Measurements from ENCODE around the gene SOX1.

DNA sequence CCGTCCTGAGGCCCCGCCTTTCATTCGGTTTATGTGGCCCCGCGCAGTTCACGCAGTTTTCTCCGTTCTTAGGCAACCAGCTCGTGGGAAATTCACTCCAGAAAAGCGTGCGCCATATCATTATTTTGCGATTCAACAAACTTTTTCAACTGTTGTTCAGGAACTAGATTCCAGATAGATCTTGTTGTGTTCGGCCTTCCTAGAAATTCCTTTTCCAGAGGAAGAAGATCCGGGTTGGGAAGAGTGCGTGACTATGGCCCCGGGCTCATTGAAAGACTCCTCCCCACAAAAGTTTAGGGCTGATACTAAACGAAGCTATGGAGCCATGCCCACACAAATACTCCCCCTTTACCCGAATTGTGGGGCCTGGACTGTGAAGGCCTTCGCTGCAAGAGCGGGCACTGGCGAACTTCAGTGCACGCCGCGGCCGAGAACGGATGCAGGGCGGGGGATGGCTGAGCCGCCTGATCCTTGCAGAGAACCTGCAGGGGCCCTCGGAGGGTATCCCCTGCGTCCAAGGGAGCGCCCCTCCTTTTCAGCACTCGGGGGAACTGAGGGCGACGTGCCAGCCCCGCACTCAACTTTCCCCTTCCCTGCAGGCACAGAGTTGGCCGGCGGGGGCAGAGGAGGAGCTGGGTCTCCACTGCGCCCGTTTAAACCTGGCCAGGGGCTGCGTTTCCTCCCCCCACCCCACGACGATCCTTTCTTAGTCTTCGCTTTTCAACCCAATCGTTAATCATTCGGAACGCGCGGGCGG, 904 bp upstream of the SOX1 start:
- TF ChIP-seq, protein P1, sequence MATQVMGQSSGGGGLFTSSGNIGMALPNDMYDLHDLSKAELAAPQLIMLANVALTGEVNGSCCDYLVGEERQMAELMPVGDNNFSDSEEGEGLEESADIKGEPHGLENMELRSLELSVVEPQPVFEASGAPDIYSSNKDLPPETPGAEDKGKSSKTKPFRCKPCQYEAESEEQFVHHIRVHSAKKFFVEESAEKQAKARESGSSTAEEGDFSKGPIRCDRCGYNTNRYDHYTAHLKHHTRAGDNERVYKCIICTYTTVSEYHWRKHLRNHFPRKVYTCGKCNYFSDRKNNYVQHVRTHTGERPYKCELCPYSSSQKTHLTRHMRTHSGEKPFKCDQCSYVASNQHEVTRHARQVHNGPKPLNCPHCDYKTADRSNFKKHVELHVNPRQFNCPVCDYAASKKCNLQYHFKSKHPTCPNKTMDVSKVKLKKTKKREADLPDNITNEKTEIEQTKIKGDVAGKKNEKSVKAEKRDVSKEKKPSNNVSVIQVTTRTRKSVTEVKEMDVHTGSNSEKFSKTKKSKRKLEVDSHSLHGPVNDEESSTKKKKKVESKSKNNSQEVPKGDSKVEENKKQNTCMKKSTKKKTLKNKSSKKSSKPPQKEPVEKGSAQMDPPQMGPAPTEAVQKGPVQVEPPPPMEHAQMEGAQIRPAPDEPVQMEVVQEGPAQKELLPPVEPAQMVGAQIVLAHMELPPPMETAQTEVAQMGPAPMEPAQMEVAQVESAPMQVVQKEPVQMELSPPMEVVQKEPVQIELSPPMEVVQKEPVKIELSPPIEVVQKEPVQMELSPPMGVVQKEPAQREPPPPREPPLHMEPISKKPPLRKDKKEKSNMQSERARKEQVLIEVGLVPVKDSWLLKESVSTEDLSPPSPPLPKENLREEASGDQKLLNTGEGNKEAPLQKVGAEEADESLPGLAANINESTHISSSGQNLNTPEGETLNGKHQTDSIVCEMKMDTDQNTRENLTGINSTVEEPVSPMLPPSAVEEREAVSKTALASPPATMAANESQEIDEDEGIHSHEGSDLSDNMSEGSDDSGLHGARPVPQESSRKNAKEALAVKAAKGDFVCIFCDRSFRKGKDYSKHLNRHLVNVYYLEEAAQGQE (IDR thresholded peaks at IDR 0.05): no peak
- TF ChIP-seq, protein P2, sequence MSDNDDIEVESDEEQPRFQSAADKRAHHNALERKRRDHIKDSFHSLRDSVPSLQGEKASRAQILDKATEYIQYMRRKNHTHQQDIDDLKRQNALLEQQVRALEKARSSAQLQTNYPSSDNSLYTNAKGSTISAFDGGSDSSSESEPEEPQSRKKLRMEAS (IDR thresholded peaks at IDR 0.05): no peak
- TF ChIP-seq GABPA (IDR thresholded peaks at IDR 0.05 in 1 of 2, conservative IDR thresholded peaks at IDR 0.05 in 1 of 2): no peak
- TF ChIP-seq, protein P3, sequence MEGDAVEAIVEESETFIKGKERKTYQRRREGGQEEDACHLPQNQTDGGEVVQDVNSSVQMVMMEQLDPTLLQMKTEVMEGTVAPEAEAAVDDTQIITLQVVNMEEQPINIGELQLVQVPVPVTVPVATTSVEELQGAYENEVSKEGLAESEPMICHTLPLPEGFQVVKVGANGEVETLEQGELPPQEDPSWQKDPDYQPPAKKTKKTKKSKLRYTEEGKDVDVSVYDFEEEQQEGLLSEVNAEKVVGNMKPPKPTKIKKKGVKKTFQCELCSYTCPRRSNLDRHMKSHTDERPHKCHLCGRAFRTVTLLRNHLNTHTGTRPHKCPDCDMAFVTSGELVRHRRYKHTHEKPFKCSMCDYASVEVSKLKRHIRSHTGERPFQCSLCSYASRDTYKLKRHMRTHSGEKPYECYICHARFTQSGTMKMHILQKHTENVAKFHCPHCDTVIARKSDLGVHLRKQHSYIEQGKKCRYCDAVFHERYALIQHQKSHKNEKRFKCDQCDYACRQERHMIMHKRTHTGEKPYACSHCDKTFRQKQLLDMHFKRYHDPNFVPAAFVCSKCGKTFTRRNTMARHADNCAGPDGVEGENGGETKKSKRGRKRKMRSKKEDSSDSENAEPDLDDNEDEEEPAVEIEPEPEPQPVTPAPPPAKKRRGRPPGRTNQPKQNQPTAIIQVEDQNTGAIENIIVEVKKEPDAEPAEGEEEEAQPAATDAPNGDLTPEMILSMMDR (IDR thresholded peaks at IDR 0.05; ENCODE audit: low read depth, low read length, missing input control): no peak
- no peak for TF ChIP-seq EGR1 (IDR thresholded peaks at IDR 0.05; ENCODE audit: low read depth in 2 of 2)
- no peak for TF ChIP-seq SP1 (IDR thresholded peaks at IDR 0.05)
